Trophoblast cell (in vitro differentiated cells and primary cell): ENCODE results near the gene CST5.
A peak's percentile ranks its signal among the peaks of the same experiment; 100 is the strongest.

Experiments used
- DNase-seq, 2 donors: peaks; one replicate each; pipeline ENCODE4 v3.0.0-alpha.2; 2016
- H2AFZ ChIP-seq: 2 replicates; pipeline ENCODE4 v1.6.1; 2013; ENCODE audit warnings: low read length, moderate library complexity, mild to moderate bottlenecking; ENCODE audit not compliant: insufficient read depth, poor library complexity
- H2AK5ac ChIP-seq: 2 replicates; pipeline ENCODE4 v1.6.1; 2013; ENCODE audit warnings: mild to moderate bottlenecking, low read length
- H2BK120ac ChIP-seq: 2 replicates; pipeline ENCODE4 v1.6.1; 2013; ENCODE audit warnings: low read length, mild to moderate bottlenecking, moderate library complexity; ENCODE audit not compliant: insufficient read depth, poor library complexity
- H2BK12ac ChIP-seq: 2 replicates; pipeline ENCODE4 v1.6.1; 2013; ENCODE audit warnings: mild to moderate bottlenecking, low read length, moderate library complexity
- H2BK5ac ChIP-seq: 2 replicates; pipeline ENCODE4 v1.6.1; 2013; ENCODE audit warnings: low read length, low read depth, moderate library complexity, mild to moderate bottlenecking; ENCODE audit not compliant: poor library complexity
- H3K14ac ChIP-seq: 2 replicates; pipeline ENCODE4 v1.6.1; 2013; ENCODE audit warnings: mild to moderate bottlenecking, low read length
- H3K18ac ChIP-seq: 2 replicates; pipeline ENCODE4 v1.6.1; 2013; ENCODE audit warnings: mild to moderate bottlenecking, low read length
- H3K23ac ChIP-seq: 2 replicates; pipeline ENCODE4 v1.6.1; 2013; ENCODE audit warnings: low read length
- H3K27ac ChIP-seq: 2 replicates; pipeline ENCODE4 v1.5.1; 2013; ENCODE audit warnings: low read depth, mild to moderate bottlenecking, inconsistent platforms, low read length, moderate library complexity
- H3K27me3 ChIP-seq: 2 replicates; pipeline ENCODE4 v1.6.1; 2013; ENCODE audit warnings: inconsistent platforms, mild to moderate bottlenecking, low read length, moderate library complexity; ENCODE audit not compliant: insufficient read depth
- H3K36me3 ChIP-seq, 2 experiments: 1 replicate in 1 of 2; 2 replicates in 1 of 2; pipeline ENCODE4 v1.6.1; 2013; ENCODE audit warnings: low read length in 2 of 2, mild to moderate bottlenecking in 2 of 2, moderate library complexity in 1 of 2; ENCODE audit not compliant: insufficient read depth in 2 of 2, control insufficient read depth in 1 of 2
- H3K4ac ChIP-seq: 2 replicates; pipeline ENCODE4 v1.6.1; 2013; ENCODE audit warnings: low read depth, mild to moderate bottlenecking, low read length, moderate library complexity
- H3K4me1 ChIP-seq, 2 experiments: 1 replicate in 1 of 2; 2 replicates in 1 of 2; pipeline ENCODE4 v1.6.1; 2013; ENCODE audit warnings: low read length in 2 of 2, mild to moderate bottlenecking in 2 of 2, moderate library complexity in 1 of 2; ENCODE audit not compliant: insufficient read depth in 2 of 2, control insufficient read depth in 1 of 2
- H3K4me2 ChIP-seq: 2 replicates; pipeline ENCODE4 v1.6.1; 2013; ENCODE audit warnings: inconsistent platforms, mild to moderate bottlenecking, low read length, moderate library complexity
- H3K4me3 ChIP-seq: 2 replicates; pipeline ENCODE4 v1.5.1; 2013; ENCODE audit warnings: mild to moderate bottlenecking, low read depth, low read length, inconsistent platforms
- H3K79me1 ChIP-seq: one replicate; pipeline ENCODE4 v1.6.1; 2013; ENCODE audit warnings: low read length
- H3K79me2 ChIP-seq: 2 replicates; pipeline ENCODE4 v1.6.1; 2013; ENCODE audit warnings: low read length, mild to moderate bottlenecking; ENCODE audit not compliant: control insufficient read depth, insufficient read depth, poor library complexity
- H3K9ac ChIP-seq: 2 replicates; pipeline ENCODE4 v1.6.1; 2013; ENCODE audit warnings: mild to moderate bottlenecking, low read length
- H3K9me3 ChIP-seq: 2 replicates; pipeline ENCODE4 v1.6.1; 2013; ENCODE audit warnings: low read depth, mild to moderate bottlenecking, control low read depth, inconsistent platforms, low read length; ENCODE audit not compliant: insufficient read depth
- H4K12ac ChIP-seq: 2 replicates; pipeline ENCODE4 v1.6.1; 2013; ENCODE audit warnings: low read depth, mild to moderate bottlenecking, low read length, moderate library complexity
- H4K8ac ChIP-seq: 2 replicates; pipeline ENCODE4 v1.6.1; 2013; ENCODE audit warnings: low read depth, mild to moderate bottlenecking, low read length, moderate library complexity
- H4K91ac ChIP-seq: one replicate; pipeline ENCODE4 v1.6.1; 2013; ENCODE audit warnings: low read depth, mild to moderate bottlenecking, low read length, moderate library complexity
- WGBS: extraction: QIAGEN DNeasy Blood & Tissue Kit; methylation state at CpG from one replicate; pipeline ENCODE4 v1.1.7; 2013; ENCODE audit warnings: missing lambda C conversion rate; ENCODE audit not compliant: insufficient read length, insufficient coverage; ENCODE audit errors: extremely low coverage; 5-methylcytosine and 5-hydroxymethylcytosine counted together

Gene CST5

GRCh38 chr20:23889775-23890187 lies 10.2 kb upstream of the CST5 start:
- no peak overlapping the region for H3K14ac ChIP-seq
- H3K9me3 ChIP-seq: peaks cover 3% of the 10 kb centered on the region
- H3K9ac ChIP-seq: peak overlapping the region; percentile 29
- H3K27ac ChIP-seq: no peak overlapping the region
- no peak overlapping the region for H4K91ac ChIP-seq
- H4K8ac ChIP-seq: no peak overlapping the region
- no peaks in the 10 kb centered on the region for H3K36me3 ChIP-seq
- H3K4me1 ChIP-seq: no peaks in the 10 kb centered on the region
- H2AFZ ChIP-seq: no peak overlapping the region
- DNase-seq: peak; percentile 28 to 57
- no peaks in the 10 kb centered on the region for H3K79me1 ChIP-seq
- no peaks in the 10 kb centered on the region for H3K27me3 ChIP-seq
- H2BK12ac ChIP-seq: no peak overlapping the region
- no peak overlapping the region for H2BK5ac ChIP-seq
- no peak overlapping the region for H3K4me2 ChIP-seq
- H3K4me3 ChIP-seq: no peak overlapping the region
- no peak overlapping the region for H4K12ac ChIP-seq
- no peaks in the 10 kb centered on the region for H3K79me2 ChIP-seq
- H3K18ac ChIP-seq: no peak overlapping the region
- no peak overlapping the region for H2AK5ac ChIP-seq
- H3K23ac ChIP-seq: no peak overlapping the region
- WGBS: no CpG with 5 or more reads among the region's 8 CpGs
- H2BK120ac ChIP-seq: no peak overlapping the region
- H3K4ac ChIP-seq: no peak overlapping the region

- Histone ChIP-seq H3K4me1 (peaks cover 2 to 3% of the 10 kb centered on the region in 2 experiments), H3K9me3 (peaks cover 3% of the 10 kb centered on the region), H3K14ac (no peak overlapping the region), H2AFZ (no peak overlapping the region), H3K36me3 (no peaks in the 10 kb centered on the region), H3K4me2 (no peak overlapping the region), H3K79me2 (no peaks in the 10 kb centered on the region), H2BK120ac (no peak overlapping the region), H3K18ac (no peak overlapping the region), H3K9ac (no peak overlapping the region), H3K4ac (no peak overlapping the region), H2AK5ac (no peak overlapping the region), H3K4me3 (no peak overlapping the region), H4K91ac (no peak overlapping the region), H3K23ac (no peak overlapping the region), H3K79me1 (no peaks in the 10 kb centered on the region), H4K12ac (no peak overlapping the region), H3K27me3 (no peaks in the 10 kb centered on the region), H4K8ac (no peak overlapping the region), H3K27ac (no peak overlapping the region), H2BK12ac (no peak overlapping the region), H2BK5ac (no peak overlapping the region)
- DNase-seq: no peak
- no CpG with 5 or more reads among the region's 2 CpGs for WGBS
Measured at GRCh38 chr20:23887856-23888255, 8.3 kb upstream of the CST5 start.

- no peak overlapping the region for H3K9ac ChIP-seq
- no peak overlapping the region for H3K4me2 ChIP-seq
- no peaks in the 10 kb centered on the region for H3K27me3 ChIP-seq
- H3K4me3 ChIP-seq: no peak overlapping the region
- H4K91ac ChIP-seq: no peak overlapping the region
- H3K18ac ChIP-seq: no peak overlapping the region
- H2BK12ac ChIP-seq: no peak overlapping the region
- H3K36me3 ChIP-seq: no peaks in the 10 kb centered on the region
- no peak overlapping the region for H3K23ac ChIP-seq
- H4K12ac ChIP-seq: no peak overlapping the region
- no peak overlapping the region for H2AFZ ChIP-seq
- H2BK5ac ChIP-seq: no peak overlapping the region
- H3K4ac ChIP-seq: no peak overlapping the region
- H3K27ac ChIP-seq: no peak overlapping the region
- no CpG with 5 or more reads among the region's 5 CpGs for WGBS
- H3K4me1 ChIP-seq: peaks cover 2 to 5% of the 10 kb centered on the region in 2 experiments
- no peak overlapping the region for H4K8ac ChIP-seq
- no peak overlapping the region for H3K14ac ChIP-seq
- no peaks in the 10 kb centered on the region for H3K79me2 ChIP-seq
- no peaks in the 10 kb centered on the region for H3K79me1 ChIP-seq
- peaks cover 4% of the 10 kb centered on the region for H3K9me3 ChIP-seq
- H2AK5ac ChIP-seq: no peak overlapping the region
- DNase-seq: no peak
- no peak overlapping the region for H2BK120ac ChIP-seq
Measured at GRCh38 chr20:23884771-23885162, 5.2 kb upstream of the CST5 start.

- H3K27ac ChIP-seq: no peak overlapping the region
- H2AFZ ChIP-seq: no peak overlapping the region
- no peaks in the 10 kb centered on the region for H3K36me3 ChIP-seq
- H3K4ac ChIP-seq: no peak overlapping the region
- no peak overlapping the region for H2BK12ac ChIP-seq
- H3K9ac ChIP-seq: no peak overlapping the region
- H4K91ac ChIP-seq: no peak overlapping the region
- no peaks in the 10 kb centered on the region for H3K79me1 ChIP-seq
- H3K14ac ChIP-seq: no peak overlapping the region
- no peaks in the 10 kb centered on the region for H3K27me3 ChIP-seq
- WGBS: no CpG with 5 or more reads among the region's 5 CpGs
- H2BK120ac ChIP-seq: no peak overlapping the region
- peaks cover 2 to 8% of the 10 kb centered on the region in 2 experiments for H3K4me1 ChIP-seq
- H3K4me2 ChIP-seq: no peak overlapping the region
- no peak overlapping the region for H3K23ac ChIP-seq
- H2AK5ac ChIP-seq: no peak overlapping the region
- peaks cover 6% of the 10 kb centered on the region for H3K9me3 ChIP-seq
- H3K79me2 ChIP-seq: no peaks in the 10 kb centered on the region
- H3K18ac ChIP-seq: no peak overlapping the region
- no peak overlapping the region for H4K12ac ChIP-seq
- peak in 1 of 2 donors; percentile 27 for DNase-seq
- no peak overlapping the region for H3K4me3 ChIP-seq
- no peak overlapping the region for H4K8ac ChIP-seq
- no peak overlapping the region for H2BK5ac ChIP-seq
Measured at GRCh38 chr20:23884136-23884770, 4.7 kb upstream of the CST5 start.
